OCI-LY1 (cell line): ENCODE data around the gene TMEM187.

Source experiments
- CTCF ChIP-seq: fragments of 200-600 bp; sonication (generic), shearing (Covaris generic); IDR thresholded peaks from 2 replicates; pipeline ENCODE4 v1.5.1; 2017; ENCODE audit warnings: mild to moderate bottlenecking, antibody characterized with exemption, low read length, moderate library complexity, mixed read lengths
- EZH2 ChIP-seq: fragments of 200-600 bp; sonication (generic), shearing (Covaris generic); IDR thresholded peaks from 2 replicates; pipeline ENCODE4 v1.8.0; 2017; ENCODE audit warnings: borderline replicate concordance, mixed run types, mild to moderate bottlenecking, antibody characterized with exemption, low read length, moderate library complexity, mixed read lengths

GRCh38 chrX:153930011-153930910 lies 42.3 kb upstream of the TMEM187 start:
- TF ChIP-seq CTCF (no peak), EZH2 (no peak)
